Astrocyte of the spinal cord (primary cell): ENCODE data around the gene WWOX.

Experiments
- DNase-seq: peaks from one replicate; pipeline ENCODE4 v3.0.0; 2011; ENCODE audit warnings: low read depth, low spot score
- H3K4me3 ChIP-seq: 2 replicates; pipeline ENCODE4 v1.5.1; 2011; ENCODE audit warnings: low read depth, mild to moderate bottlenecking, low read length, moderate library complexity
- in situ Hi-C: cut with HindIII; loops from 2 replicates; pipeline ENCODE4 v1.10.0; 2017; ENCODE audit warnings: low sequenced_read_pairs
- TF ChIP-seq, protein P1 (sequence below): IDR thresholded peaks from 2 replicates; pipeline ENCODE4 v1.5.1; 2012; ENCODE audit warnings: low read depth, mild to moderate bottlenecking, low read length, inconsistent platforms

WWOX gene

GRCh38 chr16:78560997-78561396 is 461.5 kb downstream of the WWOX start:
- in situ Hi-C loops, result no loop called here
- TF ChIP-seq, protein P1, sequence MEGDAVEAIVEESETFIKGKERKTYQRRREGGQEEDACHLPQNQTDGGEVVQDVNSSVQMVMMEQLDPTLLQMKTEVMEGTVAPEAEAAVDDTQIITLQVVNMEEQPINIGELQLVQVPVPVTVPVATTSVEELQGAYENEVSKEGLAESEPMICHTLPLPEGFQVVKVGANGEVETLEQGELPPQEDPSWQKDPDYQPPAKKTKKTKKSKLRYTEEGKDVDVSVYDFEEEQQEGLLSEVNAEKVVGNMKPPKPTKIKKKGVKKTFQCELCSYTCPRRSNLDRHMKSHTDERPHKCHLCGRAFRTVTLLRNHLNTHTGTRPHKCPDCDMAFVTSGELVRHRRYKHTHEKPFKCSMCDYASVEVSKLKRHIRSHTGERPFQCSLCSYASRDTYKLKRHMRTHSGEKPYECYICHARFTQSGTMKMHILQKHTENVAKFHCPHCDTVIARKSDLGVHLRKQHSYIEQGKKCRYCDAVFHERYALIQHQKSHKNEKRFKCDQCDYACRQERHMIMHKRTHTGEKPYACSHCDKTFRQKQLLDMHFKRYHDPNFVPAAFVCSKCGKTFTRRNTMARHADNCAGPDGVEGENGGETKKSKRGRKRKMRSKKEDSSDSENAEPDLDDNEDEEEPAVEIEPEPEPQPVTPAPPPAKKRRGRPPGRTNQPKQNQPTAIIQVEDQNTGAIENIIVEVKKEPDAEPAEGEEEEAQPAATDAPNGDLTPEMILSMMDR, result no peak

DNA sequence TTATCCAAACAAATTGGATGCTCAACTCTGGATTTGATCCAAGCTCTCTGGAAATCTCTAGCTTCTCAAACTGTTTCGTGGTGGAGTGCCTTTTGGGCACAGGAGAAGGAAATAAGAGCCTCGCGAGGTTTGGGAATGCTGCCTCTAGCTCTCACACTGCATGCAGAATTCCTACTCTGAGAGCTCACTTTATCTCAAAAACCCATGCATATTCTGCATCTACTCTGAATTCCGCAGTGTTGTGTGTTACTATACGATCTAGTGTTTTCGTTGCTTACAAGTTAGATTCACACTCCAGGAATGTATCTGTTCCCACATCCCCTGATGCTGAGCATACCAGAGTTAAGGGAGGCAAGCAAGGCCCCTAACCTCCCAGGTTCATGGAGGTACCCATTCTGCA is 462.7 kb downstream of the WWOX start:
- TF ChIP-seq, protein P1, result no peak
- no peak for DNase-seq
- no peak overlapping the region for H3K4me3 ChIP-seq
- in situ Hi-C loops, result no loop called here

More at GRCh38 chr16:78560997-78561396, 461.5 kb downstream of the WWOX start:
- DNase-seq, result no peak
- H3K4me3 ChIP-seq, result no peak overlapping the region

- H3K4me3 ChIP-seq, result no peak overlapping the region
- in situ Hi-C loops, result no loop called here
- TF ChIP-seq, protein P1, result no peak
- no peak for DNase-seq
Observed at GRCh38 chr16:78562650-78563049, 463.2 kb downstream of the WWOX start.

- no peak for DNase-seq
- TF ChIP-seq, protein P1, result no peak
- in situ Hi-C loops, result no loop called here
- H3K4me3 ChIP-seq, result no peak overlapping the region
Observed at GRCh38 chr16:78563905-78564304, 464.5 kb downstream of the WWOX start.

DNA sequence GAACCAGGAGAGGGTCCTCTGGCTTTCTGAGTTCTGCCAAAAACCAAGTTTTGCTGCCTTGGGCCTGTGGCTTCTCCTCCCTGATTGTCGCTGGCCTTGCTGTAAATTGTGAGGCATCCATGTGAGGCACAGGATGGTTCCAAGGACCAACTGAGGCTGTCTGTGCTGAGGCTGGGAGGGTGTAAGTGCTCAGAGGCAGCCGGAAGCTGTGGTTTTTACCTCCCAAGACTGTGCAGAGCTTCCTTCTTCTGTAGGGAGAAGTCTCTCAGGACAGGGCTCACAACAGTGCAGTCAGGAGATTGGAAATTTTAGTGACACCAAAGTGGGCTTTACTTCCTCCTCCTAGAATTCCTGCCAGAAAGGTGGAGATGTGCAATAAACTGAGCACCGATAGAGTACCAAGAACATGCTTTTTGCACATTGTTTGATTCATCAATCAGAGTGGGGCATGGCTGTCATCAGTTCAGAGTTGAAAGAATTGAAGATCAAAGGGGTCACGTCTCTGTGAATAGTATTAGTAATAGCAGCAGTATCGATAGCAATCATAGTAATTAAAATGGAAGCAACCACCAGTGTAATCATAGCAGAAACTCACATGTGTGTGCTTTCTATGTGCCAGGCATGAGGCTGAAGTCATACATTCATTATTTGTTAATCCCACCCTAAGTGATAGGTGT is 467.1 kb downstream of the WWOX start:
- H3K4me3 ChIP-seq, result no peak overlapping the region
- TF ChIP-seq, protein P1, result no peak
- in situ Hi-C loops, result no loop called here
- DNase-seq, result no peak

DNA sequence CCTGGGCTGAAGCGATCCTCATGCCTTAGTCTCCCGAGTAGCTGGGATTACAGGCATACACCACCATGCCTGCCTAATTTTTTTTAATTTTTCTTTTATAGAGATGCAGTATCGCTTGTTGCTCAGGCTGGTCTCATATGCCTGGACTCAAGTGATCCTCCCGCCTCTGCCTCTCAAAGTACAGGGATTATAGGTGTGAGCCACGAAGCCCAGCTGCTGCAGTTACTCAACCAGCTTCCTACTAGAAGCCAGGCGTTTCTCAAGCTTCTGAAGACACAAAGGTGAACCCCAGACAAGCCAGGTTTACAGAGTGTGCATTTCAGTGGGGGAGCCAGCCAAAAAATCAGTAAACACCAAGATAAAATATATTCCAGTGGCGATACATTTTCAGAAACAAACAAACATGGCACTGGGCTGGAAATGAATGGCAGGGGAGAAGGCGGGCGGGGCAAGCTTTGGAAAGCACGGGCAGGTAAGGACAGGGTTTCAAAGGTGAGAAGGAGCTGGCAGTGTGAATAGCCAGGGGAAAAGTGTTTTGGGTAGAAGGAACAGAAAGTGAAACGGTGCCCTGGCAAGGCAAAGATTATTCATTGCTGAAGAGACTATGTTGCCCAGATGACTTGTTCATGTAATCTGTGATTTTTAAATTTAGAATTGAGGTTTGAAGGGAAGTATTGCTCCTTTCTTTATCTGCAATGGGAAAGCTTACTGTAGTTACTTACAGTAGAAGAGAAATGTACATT is 471.1 kb downstream of the WWOX start:
- no peak for DNase-seq
- H3K4me3 ChIP-seq, result no peak overlapping the region
- TF ChIP-seq, protein P1, result no peak
- in situ Hi-C loops, result no loop called here
